HG02884 (cell line): ENCODE data around the gene APOL3.
"Not testable (repeated sequence)": the region's sequence is repeated elsewhere in the genome, so short reads cannot be mapped to it uniquely, and the experiment has no call there.

Experiments used
- ATAC-seq: cut with Tn5 transposase; IDR thresholded peaks from one replicate; pipeline ENCODE4 v1.9.1; 2021; ENCODE audit warnings: mild to moderate bottlenecking, moderate library complexity; ENCODE audit not compliant: unreplicated experiment

APOL3 gene

DNA sequence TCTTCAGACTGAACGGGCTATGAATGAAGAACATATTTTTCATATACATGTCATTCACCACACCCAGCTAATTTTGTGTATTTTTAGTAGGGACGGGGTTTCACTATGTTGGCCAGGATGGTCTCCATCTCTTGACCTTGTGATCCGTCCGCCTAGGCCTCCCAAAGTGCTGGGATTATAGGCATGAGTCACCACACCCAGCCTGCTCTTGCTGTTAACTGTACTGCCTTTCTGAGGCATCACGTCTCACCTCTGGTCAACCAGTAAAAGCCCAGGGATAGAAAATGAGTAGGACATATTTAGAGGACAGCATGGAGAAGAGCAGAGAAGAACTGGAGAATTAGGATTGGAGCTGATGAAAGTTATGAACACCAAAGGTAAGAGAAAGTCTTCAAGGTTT, 55.6 kb downstream of the APOL3 start:
- no peak for ATAC-seq

GRCh38 chr22:36104435-36104834, 56.1 kb downstream of the APOL3 start:
- ATAC-seq: no peak

- ATAC-seq: no peak
Measured at GRCh38 chr22:36103891-36104290, 56.7 kb downstream of the APOL3 start.

DNA sequence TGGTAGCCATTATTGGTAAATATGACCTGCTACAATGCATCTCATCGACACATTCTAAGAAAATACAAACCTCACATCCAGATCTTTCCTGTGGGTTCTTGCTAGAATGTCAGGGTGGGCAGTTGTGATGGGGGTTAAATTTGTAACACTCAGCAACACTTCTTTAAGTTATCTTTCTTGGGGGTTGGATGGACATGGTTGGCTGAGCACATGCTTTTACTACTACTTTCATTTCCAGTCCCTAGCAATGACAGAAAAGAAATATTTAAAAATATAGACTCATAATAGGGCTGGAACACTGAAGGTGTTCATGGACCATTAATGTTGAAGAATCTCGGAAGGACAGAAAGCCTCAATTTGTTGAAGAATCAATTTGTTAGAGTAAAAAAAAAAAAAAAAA, 57.6 kb downstream of the APOL3 start:
- no peak for ATAC-seq

GRCh38 chr22:36101756-36102155, 58.8 kb downstream of the APOL3 start:
- no peak for ATAC-seq

- not testable (repeated sequence) for ATAC-seq
Measured at GRCh38 chr22:36100908-36101307, 59.6 kb downstream of the APOL3 start.

DNA sequence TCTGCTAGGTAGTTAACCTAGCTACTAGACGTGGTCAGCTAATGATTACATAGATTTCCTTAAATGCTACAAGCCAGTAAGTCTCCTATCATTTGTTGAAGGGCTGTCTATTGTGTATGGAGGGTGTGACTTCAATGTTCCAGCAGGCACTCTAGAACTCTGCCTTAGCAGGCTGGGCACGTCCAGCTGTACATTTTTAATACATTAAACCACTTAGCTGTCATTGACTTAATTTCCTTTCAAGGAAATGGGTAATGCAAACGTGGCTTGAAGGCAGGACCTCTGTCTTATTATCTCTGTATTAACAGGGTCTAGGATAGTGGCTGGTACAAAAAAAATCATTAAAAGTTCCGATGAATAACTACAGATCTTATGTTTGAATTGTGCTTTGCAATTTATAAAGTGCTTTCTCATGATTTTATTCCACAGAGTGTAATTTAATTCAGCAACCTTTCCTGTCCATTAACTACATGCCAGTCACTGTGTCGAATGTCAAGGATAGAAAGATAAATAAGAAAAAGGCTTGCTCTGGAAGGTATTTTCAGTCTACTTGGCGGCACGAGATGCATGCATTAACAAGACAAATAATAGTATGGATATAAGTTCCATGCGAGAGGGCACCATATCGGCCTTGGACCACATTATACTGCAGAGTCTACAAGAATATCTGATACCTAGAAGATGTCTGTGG, 60.3 kb downstream of the APOL3 start:
- no peak for ATAC-seq

DNA sequence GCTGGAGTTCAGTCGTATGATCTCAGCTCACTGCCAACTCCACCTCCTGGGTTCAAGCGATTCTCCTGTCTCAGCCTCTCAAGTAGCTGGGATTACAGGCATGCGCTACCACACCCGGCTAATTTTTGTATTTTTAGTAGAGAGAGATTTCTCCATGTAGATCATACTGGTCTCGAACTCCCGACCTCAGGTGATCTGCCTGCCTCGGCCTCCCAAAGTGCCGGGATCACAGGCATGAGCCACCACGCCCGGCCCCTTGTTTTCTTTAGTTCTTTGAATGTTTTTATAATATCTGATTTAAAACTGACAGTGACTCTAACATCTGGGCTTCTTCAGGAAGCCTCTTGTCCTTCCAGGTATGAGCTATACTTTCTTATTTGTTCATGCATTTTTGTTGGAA, 61.0 kb downstream of the APOL3 start:
- ATAC-seq: not testable (repeated sequence)

DNA sequence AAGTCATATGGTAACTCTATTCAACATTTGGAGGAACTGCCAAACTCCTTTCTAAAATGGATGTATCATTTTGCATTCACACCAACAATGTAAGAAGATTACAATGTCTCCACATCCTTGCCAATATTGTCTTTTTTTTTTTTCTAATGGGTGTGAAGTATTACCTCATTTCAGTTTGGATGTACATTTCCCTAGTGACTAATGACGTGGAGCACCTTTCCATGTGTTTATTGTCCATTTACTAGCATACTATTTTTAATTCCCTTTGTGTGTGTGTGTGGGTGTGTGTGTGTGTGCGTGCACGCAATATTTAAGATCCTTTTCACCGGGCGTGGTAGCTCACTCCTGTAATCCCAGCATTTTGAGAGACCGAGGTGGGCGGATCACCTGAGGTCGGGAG, 62.7 kb downstream of the APOL3 start:
- no peak for ATAC-seq

GRCh38 chr22:36090772-36091171, 69.8 kb downstream of the APOL3 start:
- ATAC-seq: not testable (repeated sequence)
